Sigmoid colon (tissue), 7 donors: Measurements from ENCODE around the gene ACOT13. TPM values are rescaled to one million over a fixed set of nuclear protein-coding genes. Genes with fewer than 3 reads are reported as not detected.
A peak's percentile ranks its signal among the peaks of the same experiment; 100 is the strongest.

Source experiments
- DNase-seq: peaks from one replicate; pipeline ENCODE4 v3.0.0-alpha.2; 2019
- H3K27ac ChIP-seq, 4 donors: fragments of 200-600 bp; sonication (generic); one replicate each; pipeline ENCODE4 v1.5.1; 2016 to 2019; ENCODE audit warnings: mild to moderate bottlenecking in 1 of 4
- H3K27me3 ChIP-seq, 3 donors: fragments of 200-600 bp; sonication (generic); one replicate each; pipeline ENCODE4 v1.5.1; 2019; ENCODE audit warnings: mild to moderate bottlenecking in 1 of 3
- H3K36me3 ChIP-seq, 4 donors: fragments of 200-600 bp; sonication (generic); one replicate each; pipeline ENCODE4 v1.5.1; 2016 to 2019
- H3K4me1 ChIP-seq, 4 donors: fragments of 200-600 bp; sonication (generic); one replicate each; pipeline ENCODE4 v1.5.1; 2017 to 2019
- H3K4me3 ChIP-seq, 4 donors: fragments of 200-600 bp; sonication (generic); one replicate each; pipeline ENCODE4 v1.5.1; 2017 to 2019; ENCODE audit warnings: mild to moderate bottlenecking in 2 of 4, moderate library complexity in 1 of 4
- H3K9me3 ChIP-seq, 4 donors: fragments of 200-600 bp in 3 of 4; sonication (generic) in 3 of 4; one replicate each; pipeline versions ENCODE4 v1.5.1 to v1.6.1; 2013 to 2019
- CTCF ChIP-seq, 4 experiments: fragments of 450-650 bp in 3 of 4; fragments of 200-600 bp in 1 of 4; IDR thresholded peaks; one replicate each; pipeline ENCODE4 v1.5.1; 2016 to 2019; ENCODE audit warnings: antibody characterized with exemption in 4 of 4, mild to moderate bottlenecking in 3 of 4, moderate library complexity in 2 of 4
- EP300 ChIP-seq, 4 donors: sonication (generic); formaldehyde crosslinking; IDR thresholded peaks; one replicate each; pipeline ENCODE4 v1.6.1; 2017; ENCODE audit warnings: antibody characterized with exemption in 4 of 4
- POLR2A ChIP-seq, 2 donors: fragments of 450-650 bp; IDR thresholded peaks; one replicate each; pipeline ENCODE4 v1.6.1; 2016; ENCODE audit warnings: antibody characterized with exemption in 2 of 2, mild to moderate bottlenecking in 2 of 2, moderate library complexity in 2 of 2
- POLR2AphosphoS5 ChIP-seq, 4 donors: sonication (generic); formaldehyde crosslinking; IDR thresholded peaks; one replicate each; pipeline ENCODE4 v1.6.1; 2017; ENCODE audit warnings: antibody characterized with exemption in 4 of 4
- WGBS, 2 donors: extraction: QIAGEN DNeasy Blood & Tissue Kit; methylation state at CpG; one replicate each; pipeline ENCODE4 v1.1.7; 2013; 5-methylcytosine and 5-hydroxymethylcytosine counted together
- intact Hi-C: fragments of 100-400 bp; cut with DNase I; formaldehyde crosslinking; loops from one replicate; pipeline ENCODE4 v1.15.1; 2023
- polyA plus RNA-seq, 3 donors: library from polyadenylated mRNA; stranded (reverse); fragments of 200-250 nt; gene quantifications; one replicate each; pipeline ENCODE4 v1.2.3, GENCODE V29; 2013
- total RNA-seq, 4 donors: library from RNA; depleted of rRNA; stranded (reverse); fragments of >200 nt; gene quantifications; one replicate each; pipeline ENCODE4 v1.1.0, GENCODE V29; 2016
- donor health status: healthy with polysubstance abuse.
- donor health status: Bipolar disorder and iron deficiency.
- donor health status: healthy.

Gene ACOT13
- 10 to 100 TPM in 1 of 4 donors, 1 to 10 TPM in 3; 5.3 to 11.8 (median 9.2) TPM for total RNA-seq
- polyA plus RNA-seq, result 10 to 100 TPM; 23.0 to 48.6 (median 48.1) TPM

- peak within 1 kb of the TSS; percentile 76 to 97 (median 80) for H3K4me3 ChIP-seq
- H3K27ac ChIP-seq, result peak within 1 kb of the TSS; percentile 88 to 92 (median 92)
- no peaks in the 10 kb centered on the region for H3K27me3 ChIP-seq
- H3K4me1 ChIP-seq, result peaks cover 0 to 32% (median 26%) of the 10 kb centered on the region in 4 donors
- TF ChIP-seq EP300 (IDR thresholded peaks at IDR 0.05) (no peak), POLR2A (IDR thresholded peaks at IDR 0.05) (peak; percentile 74 to 88), POLR2AphosphoS5 (IDR thresholded peaks at IDR 0.05) (peak; percentile 84 to 92 (median 89)), CTCF (IDR thresholded peaks at IDR 0.05) (peak; percentile 42 to 63 (median 52))
- 0% methylated on average over 62 of the region's 62 CpGs for WGBS, 2 donors
- peak; percentile 98 for DNase-seq
- peaks cover 0 to 24% (median 9%) of the 10 kb centered on the region in 4 donors for H3K36me3 ChIP-seq
- no peaks in the 10 kb centered on the region for H3K9me3 ChIP-seq
- intact Hi-C loops, result loop anchor here (1.0 to 10.0 kb wide), 3 partner anchors 53 to 172 kb away; partner anchors contain the start of gene ALDH5A1
Measured at GRCh38 chr6:24666641-24667377, at the start of gene ACOT13, which contains the start of gene TDP2. ACOT13 (plus strand) TSS chr6:24667077; CDS start chr6:24667264, 187 bp downstream. TDP2 (minus strand) TSS chr6:24666899; CDS start chr6:24666862, 37 bp downstream.

- intact Hi-C loops, result no loop called here
- Histone ChIP-seq H3K27me3 (no peaks in the 10 kb centered on the region), H3K4me1 (no peaks in the 10 kb centered on the region), H3K36me3 (no peaks in the 10 kb centered on the region), H3K9me3 (no peaks in the 10 kb centered on the region), H3K4me3 (no peak overlapping the region), H3K27ac (no peak overlapping the region)
- WGBS, 2 donors, result 94 to 95% methylated on average over 5 of the region's 5 CpGs
- DNase-seq, result no peak
- TF ChIP-seq POLR2AphosphoS5 (IDR thresholded peaks at IDR 0.05) (no peak), POLR2A (IDR thresholded peaks at IDR 0.05) (no peak), EP300 (IDR thresholded peaks at IDR 0.05) (no peak), CTCF (IDR thresholded peaks at IDR 0.05) (no peak)
Measured at GRCh38 chr6:24619661-24620060, 47.2 kb upstream of the ACOT13 start.

- Histone ChIP-seq H3K36me3 (no peaks in the 10 kb centered on the region), H3K27ac (no peak overlapping the region), H3K4me3 (no peak overlapping the region), H3K4me1 (no peaks in the 10 kb centered on the region), H3K27me3 (no peaks in the 10 kb centered on the region), H3K9me3 (no peaks in the 10 kb centered on the region)
- DNase-seq, result no peak
- TF ChIP-seq CTCF (IDR thresholded peaks at IDR 0.05), result no peak
- no peak for TF ChIP-seq EP300 (IDR thresholded peaks at IDR 0.05)
- TF ChIP-seq POLR2A (IDR thresholded peaks at IDR 0.05), result no peak
- no peak for TF ChIP-seq POLR2AphosphoS5 (IDR thresholded peaks at IDR 0.05)
- intact Hi-C loops, result no loop called here
- 93 to 96% methylated on average over 3 of the region's 3 CpGs for WGBS, 2 donors
Measured at GRCh38 chr6:24620637-24621036, 46.2 kb upstream of the ACOT13 start.

GRCh38 chr6:24621626-24622289 is 45.1 kb upstream of the ACOT13 start:
- H3K4me3 ChIP-seq, result no peak overlapping the region
- WGBS, 2 donors, result 82 to 89% methylated on average over 7 of the region's 7 CpGs
- no peak for TF ChIP-seq CTCF (IDR thresholded peaks at IDR 0.05)
- TF ChIP-seq POLR2AphosphoS5 (IDR thresholded peaks at IDR 0.05), result no peak
- TF ChIP-seq POLR2A (IDR thresholded peaks at IDR 0.05), result no peak
- no peak for TF ChIP-seq EP300 (IDR thresholded peaks at IDR 0.05)
- DNase-seq, result no peak
- H3K27me3 ChIP-seq, result no peaks in the 10 kb centered on the region
- intact Hi-C loops, result no loop called here
- no peaks in the 10 kb centered on the region for H3K4me1 ChIP-seq
- H3K36me3 ChIP-seq, result no peaks in the 10 kb centered on the region
- H3K9me3 ChIP-seq, result no peaks in the 10 kb centered on the region
- no peak overlapping the region for H3K27ac ChIP-seq
